Measurements from ENCODE around the gene NDOR1.
A peak's percentile ranks its signal among the peaks of the same experiment; 100 is the strongest.

- peak in 1 of 3 donors; percentile 64 for TF ChIP-seq CTCF (IDR thresholded peaks at IDR 0.05)
- no peak for TF ChIP-seq POLR2A (IDR thresholded peaks at IDR 0.05)
These were observed 30.9 kb downstream of the NDOR1 start for GRCh38 chr9:137236238-137236935.
